Calu3 (cell line): ENCODE data around the gene TCF20. TPM values are rescaled to one million over a fixed set of nuclear protein-coding genes. Genes with fewer than 3 reads are reported as not detected.

Source experiments
- BruUV-seq: library from RNA; stranded (reverse); fragments of 400-500 nt; replicated peaks from 2 replicates; lab custom pipeline; 2021; lab: Mats Ljungman, UMichigan
- CTCF ChIA-PET: fragments of 300-600 bp; sonication (Branson Sonifier 250); formaldehyde crosslinking; loops from one replicate; lab custom pipeline; 2022; ENCODE audit warnings: antibody characterized with exemption; lab: Charles Lee
- DNase-seq: peaks from one replicate; pipeline ENCODE4 v3.0.0; 2022
- H3K27ac Mint-ChIP-seq: one replicate; pipeline ENCODE4 v1.8.0; 2022; ENCODE audit warnings: mixed read lengths; ENCODE audit not compliant: unreplicated experiment
- H3K27me3 Mint-ChIP-seq: one replicate; pipeline ENCODE4 v1.8.0; 2022; ENCODE audit warnings: mixed read lengths; ENCODE audit not compliant: unreplicated experiment
- H3K36me3 Mint-ChIP-seq: one replicate; pipeline ENCODE4 v1.8.0; 2022; ENCODE audit warnings: mild to moderate bottlenecking, moderate library complexity, mixed read lengths; ENCODE audit not compliant: insufficient read depth, unreplicated experiment
- H3K4me1 Mint-ChIP-seq: one replicate; pipeline ENCODE4 v1.8.0; 2022; ENCODE audit warnings: mild to moderate bottlenecking, low read depth, mixed read lengths; ENCODE audit not compliant: unreplicated experiment
- H3K4me3 Mint-ChIP-seq: one replicate; pipeline ENCODE4 v1.8.0; 2022; ENCODE audit warnings: mild to moderate bottlenecking, low read depth, moderate library complexity, mixed read lengths; ENCODE audit not compliant: unreplicated experiment
- H3K9me3 Mint-ChIP-seq: one replicate; pipeline ENCODE4 v1.8.0; 2022; ENCODE audit warnings: low read depth, mixed read lengths; ENCODE audit not compliant: unreplicated experiment
- intact Hi-C: fragments of 100-400 bp; cut with micrococcal nuclease; formaldehyde crosslinking; loops from one replicate; pipeline ENCODE4 v1.10.0; 2022; ENCODE audit not compliant: unreplicated experiment
- total RNA-seq: library from RNA; stranded (reverse); gene quantifications from 2 replicates; pipeline ENCODE4 v1.2.3, GENCODE V29; 2022
- TF ChIP-seq, protein P1 (sequence below): fragments of 200-600 bp; IDR thresholded peaks from one replicate; pipeline ENCODE4 v1.8.0; 2022; ENCODE audit warnings: antibody characterized with exemption; ENCODE audit not compliant: unreplicated experiment

Gene TCF20
- total RNA-seq, 1 experiment from 2014 or later, result 87.2 TPM

- Mint-ChIP-seq H3K27me3 (no peaks in the 10 kb centered on the region), H3K27ac (no peak overlapping the region), H3K9me3 (no peaks in the 10 kb centered on the region), H3K36me3 (no peaks in the 10 kb centered on the region), H3K4me3 (no peak overlapping the region), H3K4me1 (peaks cover 24% of the 10 kb centered on the region)
- intact Hi-C loops, result no loop called here
- TF ChIP-seq, protein P1, sequence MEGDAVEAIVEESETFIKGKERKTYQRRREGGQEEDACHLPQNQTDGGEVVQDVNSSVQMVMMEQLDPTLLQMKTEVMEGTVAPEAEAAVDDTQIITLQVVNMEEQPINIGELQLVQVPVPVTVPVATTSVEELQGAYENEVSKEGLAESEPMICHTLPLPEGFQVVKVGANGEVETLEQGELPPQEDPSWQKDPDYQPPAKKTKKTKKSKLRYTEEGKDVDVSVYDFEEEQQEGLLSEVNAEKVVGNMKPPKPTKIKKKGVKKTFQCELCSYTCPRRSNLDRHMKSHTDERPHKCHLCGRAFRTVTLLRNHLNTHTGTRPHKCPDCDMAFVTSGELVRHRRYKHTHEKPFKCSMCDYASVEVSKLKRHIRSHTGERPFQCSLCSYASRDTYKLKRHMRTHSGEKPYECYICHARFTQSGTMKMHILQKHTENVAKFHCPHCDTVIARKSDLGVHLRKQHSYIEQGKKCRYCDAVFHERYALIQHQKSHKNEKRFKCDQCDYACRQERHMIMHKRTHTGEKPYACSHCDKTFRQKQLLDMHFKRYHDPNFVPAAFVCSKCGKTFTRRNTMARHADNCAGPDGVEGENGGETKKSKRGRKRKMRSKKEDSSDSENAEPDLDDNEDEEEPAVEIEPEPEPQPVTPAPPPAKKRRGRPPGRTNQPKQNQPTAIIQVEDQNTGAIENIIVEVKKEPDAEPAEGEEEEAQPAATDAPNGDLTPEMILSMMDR, result no peak
- no TSS peak for BruUV-seq
- CTCF ChIA-PET, result no interaction called here
- DNase-seq, result no peak
Measured at GRCh38 chr22:42256220-42256619, 14.2 kb downstream of the TCF20 start.

- Mint-ChIP-seq H3K9me3 (no peaks in the 10 kb centered on the region), H3K4me3 (no peak overlapping the region), H3K36me3 (peaks cover 5% of the 10 kb centered on the region), H3K4me1 (no peaks in the 10 kb centered on the region), H3K27ac (no peak overlapping the region), H3K27me3 (no peaks in the 10 kb centered on the region)
- CTCF ChIA-PET, result no interaction called here
- no TSS peak for BruUV-seq
- intact Hi-C loops, result no loop called here
- TF ChIP-seq, protein P1, result no peak
- DNase-seq, result no peak
Measured at GRCh38 chr22:42249831-42250230, 20.6 kb downstream of the TCF20 start.

GRCh38 chr22:42248995-42249394, 21.5 kb downstream of the TCF20 start:
- Mint-ChIP-seq H3K36me3 (peaks cover 11% of the 10 kb centered on the region), H3K27ac (no peak overlapping the region), H3K9me3 (no peaks in the 10 kb centered on the region), H3K4me1 (no peaks in the 10 kb centered on the region), H3K4me3 (no peak overlapping the region), H3K27me3 (no peaks in the 10 kb centered on the region)
- DNase-seq, result no peak
- intact Hi-C loops, result no loop called here
- TF ChIP-seq, protein P1, result no peak
- CTCF ChIA-PET, result no interaction called here
- BruUV-seq, result no TSS peak

- Mint-ChIP-seq H3K27me3 (no peaks in the 10 kb centered on the region), H3K4me1 (no peaks in the 10 kb centered on the region), H3K27ac (no peak overlapping the region), H3K9me3 (no peaks in the 10 kb centered on the region), H3K36me3 (peaks cover 11% of the 10 kb centered on the region), H3K4me3 (no peak overlapping the region)
- TF ChIP-seq, protein P1, result no peak
- intact Hi-C loops, result no loop called here
- CTCF ChIA-PET, result interaction anchor here (0.8 kb wide), 1 partner anchor 16 kb away, joined by 6 read pairs; no protein-coding TSS in a partner anchor
- no TSS peak for BruUV-seq
- no peak for DNase-seq
Measured at GRCh38 chr22:42247596-42247995, 22.9 kb downstream of the TCF20 start.
